Measurements from ENCODE around the gene WNT9B.

Gene WNT9B

GRCh38 chr17:46851029-46851741 lies at the start of gene WNT9B:
WNT9B (plus strand) TSS chr17:46851583; CDS start chr17:46851639, 56 bp downstream.
- ATAC-seq, result no peak

DNA sequence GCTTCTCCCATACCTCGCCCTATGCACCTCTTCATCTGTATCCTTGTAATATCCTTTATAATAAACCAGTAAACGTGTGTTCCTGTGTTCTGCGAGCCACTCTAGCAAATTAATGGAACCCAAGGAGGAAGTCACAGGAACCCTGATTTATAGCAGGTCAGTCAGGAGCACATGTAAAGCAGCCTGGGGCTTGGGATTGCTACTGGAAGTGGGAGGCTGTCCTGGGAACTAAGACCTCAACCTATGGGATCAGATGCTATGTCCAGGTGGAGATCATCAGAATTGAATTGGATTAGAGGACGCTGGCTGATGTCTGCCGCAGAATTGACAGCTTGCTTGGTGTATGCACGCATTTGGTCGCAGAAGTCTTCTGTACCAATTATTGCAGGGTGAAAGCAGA lies 48.6 kb upstream of the WNT9B start:
- no peak for ATAC-seq

GRCh38 chr17:46803544-46803943 lies 47.8 kb upstream of the WNT9B start:
- no peak for ATAC-seq

DNA sequence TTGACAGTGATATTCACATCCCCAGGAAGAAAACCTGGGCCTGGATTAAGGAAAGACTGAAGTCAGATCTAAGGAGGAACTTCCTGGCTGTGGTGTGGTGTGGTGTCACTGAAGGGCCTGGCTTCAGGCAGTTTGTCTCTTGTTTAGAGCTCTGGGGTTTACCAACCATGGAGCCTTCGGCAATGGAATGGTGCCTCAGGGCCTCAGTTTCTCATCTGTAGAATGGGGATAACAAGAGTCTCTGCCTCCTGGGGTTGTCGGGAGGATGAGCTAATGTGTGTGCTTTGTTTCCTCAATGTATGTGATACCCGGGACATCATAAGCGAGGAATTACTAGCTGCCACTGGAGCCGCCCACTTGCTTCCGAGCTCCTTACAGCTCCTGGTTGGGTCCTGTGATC lies 45.6 kb upstream of the WNT9B start:
- ATAC-seq, result no peak

DNA sequence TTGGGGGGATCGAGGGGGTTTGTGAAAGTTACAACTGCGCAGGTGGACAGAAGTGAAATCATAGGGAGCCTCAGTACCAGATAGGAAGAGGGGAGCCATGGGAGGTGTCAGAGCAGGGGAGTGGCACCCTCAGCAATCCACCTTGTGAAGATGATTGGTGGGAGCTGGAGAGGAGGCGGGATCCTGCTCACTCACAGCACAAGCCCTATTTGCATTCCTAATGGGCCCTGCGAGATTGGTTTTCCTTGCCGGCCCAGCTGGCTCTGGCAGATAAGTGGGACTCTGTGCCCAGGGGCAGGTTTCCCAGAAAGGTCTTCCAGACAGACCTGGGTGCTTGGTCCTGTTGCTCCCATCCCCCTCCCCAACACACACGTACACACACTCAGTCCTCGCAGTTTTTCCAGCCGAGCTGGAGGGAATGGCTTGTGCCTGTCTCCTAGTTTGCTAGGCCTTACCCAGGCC lies 42.2 kb upstream of the WNT9B start:
- no peak for ATAC-seq

DNA sequence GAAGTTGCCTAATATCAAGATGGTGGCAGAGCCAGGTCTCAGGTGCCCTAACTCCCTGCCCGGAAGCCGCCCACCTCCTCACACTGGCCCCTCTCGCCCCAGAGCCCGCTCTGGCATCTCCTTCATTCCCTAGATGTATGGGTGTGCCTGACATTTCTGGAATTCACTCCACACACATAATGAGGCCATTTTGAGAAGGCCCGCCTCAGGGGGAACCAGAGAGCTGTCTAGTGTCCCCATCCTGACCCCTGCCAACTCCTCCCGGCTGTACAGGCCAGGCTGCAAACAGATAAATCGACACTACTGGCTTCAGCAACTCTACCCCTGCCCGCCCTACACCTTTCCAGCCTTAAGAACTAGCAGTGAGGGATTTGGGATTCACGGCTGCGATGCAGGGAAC lies 40.5 kb upstream of the WNT9B start:
- no peak for ATAC-seq

- ATAC-seq, result no peak
Observed at GRCh38 chr17:46811978-46812583, 39.3 kb upstream of the WNT9B start.

DNA sequence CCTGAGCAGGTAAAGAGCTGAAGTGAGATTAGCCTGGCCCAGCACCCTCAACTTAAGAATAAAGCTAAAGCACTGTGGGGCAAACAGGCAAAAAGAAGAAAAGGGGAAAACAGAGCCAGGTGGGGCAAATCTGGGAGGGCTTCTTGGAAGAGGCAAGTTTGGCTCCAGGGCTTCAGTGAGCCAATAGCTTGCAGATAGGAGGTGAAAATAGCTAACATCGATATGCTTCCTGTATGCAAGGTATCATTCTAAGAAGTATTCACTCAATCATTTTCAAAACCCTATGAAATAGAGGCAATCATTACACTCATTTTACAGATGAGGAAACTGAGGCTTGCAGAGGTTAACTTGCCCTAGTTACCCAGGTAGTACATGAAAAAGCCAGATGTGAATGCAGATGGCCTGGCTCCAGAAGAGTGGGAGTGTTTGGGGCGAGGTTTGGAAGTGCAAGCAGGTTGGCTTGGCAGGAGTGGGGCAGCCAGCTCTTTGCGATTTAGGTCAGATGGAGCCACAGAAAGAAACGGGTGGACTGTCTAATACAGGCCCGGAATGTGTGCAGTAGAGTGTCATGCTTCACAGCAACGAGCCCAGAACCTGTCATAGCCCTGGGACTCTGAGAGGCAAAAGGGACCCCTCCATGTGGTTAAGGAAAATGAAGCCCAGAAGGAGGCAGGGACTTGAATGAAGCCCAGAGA lies 38.6 kb upstream of the WNT9B start:
- no peak for ATAC-seq

GRCh38 chr17:46813920-46814319 lies 37.5 kb upstream of the WNT9B start:
- ATAC-seq, result no peak

- no peak for ATAC-seq
Observed at GRCh38 chr17:46814446-46814845, 36.9 kb upstream of the WNT9B start.

- no peak for ATAC-seq
Observed at GRCh38 chr17:46815474-46816353, 35.7 kb upstream of the WNT9B start.

- no peak for ATAC-seq
Observed at GRCh38 chr17:46817151-46817900, 34.1 kb upstream of the WNT9B start.

DNA sequence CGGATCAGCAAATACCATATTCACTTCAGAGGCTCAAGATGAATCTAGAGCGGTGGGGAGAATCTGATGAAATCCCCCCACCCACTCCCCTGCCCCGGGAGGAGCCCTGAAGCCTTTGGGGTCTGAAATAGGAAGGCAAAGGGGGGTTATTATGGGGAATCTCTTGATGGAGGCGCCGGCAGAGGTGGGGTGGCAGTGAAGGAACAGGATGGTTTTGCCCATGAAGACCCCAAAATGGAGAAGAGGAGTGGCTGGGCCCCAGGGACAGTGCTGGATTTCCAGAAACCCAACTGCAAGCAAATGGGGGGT lies 33.5 kb upstream of the WNT9B start:
- ATAC-seq, result no peak

DNA sequence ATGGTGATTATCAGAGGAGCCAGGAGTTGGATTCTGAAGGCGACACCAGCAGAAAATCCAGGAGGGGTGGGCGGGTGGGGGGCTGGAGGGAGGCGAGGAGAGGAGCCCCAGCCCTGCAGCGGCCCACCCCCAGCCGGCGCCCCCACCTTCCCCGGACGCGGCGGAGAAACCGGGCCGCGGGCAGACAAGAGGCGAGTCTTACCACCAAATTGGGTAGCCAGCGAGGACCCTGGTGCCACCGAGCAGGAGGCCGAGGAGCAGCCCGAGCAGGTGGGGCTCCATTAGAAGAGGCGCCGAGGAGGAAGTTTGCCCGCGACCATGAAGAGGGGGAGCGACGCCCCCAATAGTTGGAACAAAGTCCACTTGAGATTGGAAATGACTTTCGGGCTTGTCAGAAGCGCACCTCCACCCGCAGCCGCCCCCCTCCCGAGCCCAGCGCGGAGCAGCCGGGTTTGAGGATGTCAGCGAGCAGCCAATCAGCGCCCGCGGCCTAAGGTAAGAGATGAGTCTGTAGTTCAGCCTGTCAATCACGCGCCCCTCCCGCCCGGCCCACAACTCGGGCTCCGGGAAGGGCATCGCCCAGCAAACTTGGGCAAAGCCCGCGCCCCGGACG lies 33.0 kb upstream of the WNT9B start, which contains the start of gene WNT3:
TSS of gene WNT3 (minus strand) at position 377 of the 613 bp plus-strand sequence. CDS start at position 282, 95 bp downstream.
- peak; percentile 67 to 78 for ATAC-seq

DNA sequence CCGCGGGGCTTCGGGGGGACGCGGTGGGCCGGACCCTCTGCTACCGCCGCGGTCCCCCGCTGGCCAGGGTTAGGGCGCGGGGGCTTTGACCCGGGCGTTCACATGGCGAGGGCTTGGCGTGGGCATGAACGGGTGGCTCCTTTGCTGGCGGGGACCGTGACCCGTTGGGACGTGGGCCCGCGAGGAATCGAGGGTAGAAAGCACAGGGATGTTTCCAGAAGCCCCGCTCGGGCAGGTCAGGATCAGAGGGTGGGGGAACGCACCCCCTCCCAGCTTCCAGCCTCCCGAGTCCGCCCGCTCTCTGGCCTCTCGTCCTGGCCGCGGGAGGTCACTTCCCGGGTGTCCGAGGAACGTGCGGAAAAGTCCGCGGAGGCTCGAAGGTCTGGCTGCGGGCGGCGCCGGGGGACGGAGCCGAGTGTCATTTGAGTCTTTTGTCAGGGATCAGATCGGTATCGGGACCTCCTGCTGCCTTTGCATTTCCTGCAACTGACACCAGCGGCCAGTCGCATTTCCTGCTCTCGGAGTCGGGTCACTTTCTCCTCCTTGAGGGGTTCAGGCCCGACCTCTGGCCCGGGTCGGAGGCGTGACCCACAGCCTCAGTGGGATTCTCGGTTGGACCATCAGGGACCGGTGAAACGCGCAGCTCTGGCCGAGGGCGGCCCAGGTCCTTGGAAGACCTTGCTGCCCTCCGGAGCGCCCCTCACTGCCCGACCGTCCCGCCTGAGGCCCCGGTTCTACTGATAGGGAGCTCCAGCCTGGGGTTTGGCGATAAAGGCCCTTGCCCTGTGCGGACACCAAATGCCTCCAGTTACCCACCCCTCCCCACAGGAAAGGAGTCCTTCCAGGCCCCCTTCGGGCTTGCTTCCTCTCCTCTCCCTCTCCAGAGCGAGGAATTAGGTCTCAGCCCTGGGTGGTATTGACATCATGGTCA lies 32.2 kb upstream of the WNT9B start:
- peak; percentile 7 to 12 for ATAC-seq

GRCh38 chr17:46819906-46820351 lies 31.5 kb upstream of the WNT9B start:
- no peak for ATAC-seq

- ATAC-seq, result no peak
Observed at GRCh38 chr17:46820592-46821450, 30.6 kb upstream of the WNT9B start.

DNA sequence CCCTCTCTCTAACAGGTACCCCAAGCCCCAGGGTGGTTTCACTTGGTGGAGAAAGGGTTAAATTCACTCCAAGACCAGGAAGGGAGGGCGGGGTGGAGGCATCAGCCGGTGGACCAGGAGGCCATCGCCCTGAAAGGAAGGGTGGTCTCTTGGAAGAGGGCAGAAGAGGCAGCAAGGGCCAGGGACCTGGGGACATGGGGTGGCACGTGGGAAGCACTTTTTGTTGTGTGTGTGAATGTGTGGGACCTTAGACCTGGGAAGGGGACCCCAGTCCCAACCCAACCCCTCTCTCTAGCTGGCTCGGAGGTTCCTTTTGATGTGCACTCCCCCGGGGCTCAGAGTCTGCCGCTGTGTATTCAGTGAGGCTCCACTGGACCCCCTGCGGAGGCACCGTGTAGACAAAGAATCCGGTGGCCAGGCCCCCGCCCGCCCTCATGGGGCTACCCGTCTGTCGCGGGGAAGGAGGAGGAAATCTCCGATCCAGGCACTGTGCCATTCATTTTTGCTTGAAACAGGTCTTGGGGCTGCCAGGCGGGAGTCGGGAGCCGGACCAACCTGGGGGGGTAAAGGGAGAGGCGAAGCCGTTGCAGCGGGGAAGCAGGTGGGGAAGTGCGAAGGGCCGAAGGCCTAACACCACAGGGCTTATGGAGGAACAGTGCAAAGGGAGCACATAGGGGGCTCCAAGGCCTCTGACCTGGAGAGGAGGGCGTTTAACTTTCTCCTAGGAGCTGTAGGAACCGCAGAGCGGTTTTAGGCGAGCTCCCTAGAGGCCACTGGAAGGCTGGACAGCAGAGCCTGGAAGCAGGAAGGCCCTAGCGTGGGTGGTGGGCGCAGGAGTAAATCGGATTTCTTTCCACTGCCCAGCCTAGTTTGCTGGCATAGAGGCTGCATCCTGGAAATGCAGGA lies 29.6 kb upstream of the WNT9B start:
- no peak for ATAC-seq
